ENCODE measurements around the gene AOAH.

Gene AOAH

DNA sequence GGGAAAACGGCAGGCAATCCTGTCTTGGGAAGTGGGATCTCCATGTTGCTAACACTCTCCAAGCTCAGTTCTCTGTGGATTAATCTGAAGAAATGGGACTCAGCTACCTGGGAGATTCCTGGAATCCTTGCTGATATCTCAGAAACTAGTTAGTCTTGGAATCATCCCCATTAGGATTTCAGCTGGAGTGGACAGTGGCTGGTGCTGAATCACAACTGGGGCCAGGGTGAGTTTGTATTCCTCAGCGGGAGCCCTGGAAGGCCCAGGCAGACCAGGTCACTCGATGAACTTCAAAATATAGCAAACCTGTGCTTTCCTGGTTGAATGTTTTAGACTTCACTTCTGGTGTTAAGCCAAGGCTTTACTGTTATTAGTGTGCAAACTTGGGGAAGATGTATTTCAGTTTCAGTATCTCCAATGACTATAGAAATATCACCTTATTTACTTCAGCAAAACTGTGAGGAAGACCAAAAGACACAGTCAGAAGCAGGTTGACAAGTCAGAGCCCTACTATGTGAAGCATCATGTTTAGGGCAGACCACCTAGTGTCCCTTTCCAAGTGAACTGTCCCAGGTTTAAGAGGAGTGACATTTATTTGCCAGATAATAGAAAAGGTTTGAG is 126.1 kb downstream of the AOAH start:
- DNase-seq (ENCODE audit: low read depth) = no peak
- TF ChIP-seq CTCF (conservative IDR thresholded peaks at IDR 0.05; ENCODE audit: low read length) = no peak
- H3K4me3 ChIP-seq (ENCODE audit: low read length) = no peak overlapping the region

- no peak for DNase-seq (ENCODE audit: low read depth)
- TF ChIP-seq CTCF (conservative IDR thresholded peaks at IDR 0.05; ENCODE audit: low read length) = no peak
- no peak overlapping the region for H3K4me3 ChIP-seq (ENCODE audit: low read length)
Observed at GRCh38 chr7:36597090-36597773, 127.1 kb downstream of the AOAH start.

DNA sequence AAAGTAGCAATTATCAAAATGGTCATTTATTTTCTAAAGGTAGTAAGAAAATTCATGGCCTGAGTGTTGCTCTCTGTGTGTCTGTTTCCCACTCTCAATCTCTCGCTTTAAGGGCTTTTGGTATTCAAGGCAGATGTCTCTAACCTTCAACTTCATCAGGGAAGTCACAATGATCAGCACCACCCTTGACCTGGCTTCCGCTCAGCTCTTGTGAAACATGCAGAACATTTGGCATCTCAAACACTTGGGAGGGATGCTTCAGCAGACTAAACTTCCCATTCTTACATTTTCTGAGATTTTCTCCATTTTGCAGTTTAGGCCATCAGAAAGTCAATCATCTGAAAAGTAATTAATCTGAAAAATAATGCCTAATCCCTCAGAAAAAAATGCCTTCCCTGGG is 129.8 kb downstream of the AOAH start:
- H3K4me3 ChIP-seq (ENCODE audit: low read length) = no peak overlapping the region
- no peak for DNase-seq (ENCODE audit: low read depth)
- no peak for TF ChIP-seq CTCF (conservative IDR thresholded peaks at IDR 0.05; ENCODE audit: low read length)

DNA sequence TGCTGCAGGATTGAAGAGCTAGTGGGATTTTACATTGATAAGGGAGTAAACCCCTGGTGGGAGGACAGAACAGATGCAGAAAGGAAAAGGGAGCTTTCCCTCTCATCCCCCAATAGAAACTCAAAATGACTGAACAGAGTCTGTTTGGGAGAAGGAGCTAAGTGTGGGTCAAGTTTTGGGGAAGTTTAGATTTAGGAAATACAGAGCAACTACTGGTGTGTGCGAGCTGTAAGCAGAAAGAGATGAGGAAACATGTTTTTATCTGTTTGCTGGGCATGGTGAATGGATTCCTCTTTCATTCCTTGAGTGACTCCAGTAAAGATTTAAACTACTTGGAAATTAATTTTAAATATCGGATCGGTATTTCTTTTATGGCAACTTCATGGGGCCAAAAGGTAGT is 132.7 kb downstream of the AOAH start:
- no peak for TF ChIP-seq CTCF (conservative IDR thresholded peaks at IDR 0.05; ENCODE audit: low read length)
- DNase-seq (ENCODE audit: low read depth) = no peak

DNA sequence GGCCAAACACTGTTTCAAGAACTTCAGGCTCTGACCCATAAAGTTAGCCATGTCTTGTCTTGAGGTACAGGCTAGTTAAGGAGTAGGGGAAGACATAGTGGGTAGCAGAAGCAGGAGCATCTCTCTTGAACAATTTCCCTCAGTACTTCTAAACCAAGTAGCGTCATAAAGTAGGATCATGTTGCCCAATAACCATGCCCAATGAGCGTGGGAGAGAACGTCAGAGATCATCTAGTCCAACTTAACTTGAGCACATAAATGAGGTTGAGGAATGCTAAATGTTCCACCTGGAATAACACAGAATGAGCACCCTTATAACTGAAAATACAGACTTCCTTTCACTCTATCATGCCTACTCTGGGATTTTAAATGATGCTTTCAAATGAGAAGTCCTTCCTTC is 134.9 kb downstream of the AOAH start:
- no peak for TF ChIP-seq CTCF (conservative IDR thresholded peaks at IDR 0.05; ENCODE audit: low read length)
- no peak overlapping the region for H3K4me3 ChIP-seq (ENCODE audit: low read length)
- DNase-seq (ENCODE audit: low read depth) = no peak

More for the DNA sequence above, 132.7 kb downstream of the AOAH start:
- H3K4me3 ChIP-seq (ENCODE audit: low read length) = no peak overlapping the region

DNA sequence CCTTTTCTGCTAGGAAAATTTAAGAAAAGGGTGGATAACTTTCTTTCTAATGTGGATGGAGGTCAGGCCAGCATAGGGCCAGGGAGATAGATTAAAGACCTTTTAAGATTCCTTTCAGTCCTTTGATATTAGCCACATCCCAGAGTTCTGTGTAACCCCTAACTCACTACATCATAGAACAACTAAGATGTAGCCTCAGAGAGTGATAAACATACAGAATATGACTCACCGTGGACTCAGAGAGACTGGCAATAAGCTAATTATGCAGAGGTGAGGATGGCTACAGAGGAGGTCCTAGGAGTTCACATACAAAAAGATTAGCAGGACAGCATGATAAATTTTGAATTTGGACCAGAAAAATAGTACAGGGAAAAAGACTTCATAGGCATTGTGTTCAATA is 141.0 kb downstream of the AOAH start:
- TF ChIP-seq CTCF (conservative IDR thresholded peaks at IDR 0.05; ENCODE audit: low read length) = no peak
- H3K4me3 ChIP-seq (ENCODE audit: low read length) = no peak overlapping the region
- no peak for DNase-seq (ENCODE audit: low read depth)

GRCh38 chr7:36575832-36576231 is 148.5 kb downstream of the AOAH start:
- H3K4me3 ChIP-seq (ENCODE audit: low read length) = no peak overlapping the region
- no peak for TF ChIP-seq CTCF (conservative IDR thresholded peaks at IDR 0.05; ENCODE audit: low read length)
- no peak for DNase-seq (ENCODE audit: low read depth)

Measured in AG10803 (cell line).